ENCODE results near the gene TXNL4B. TPM values are rescaled to one million over a fixed set of nuclear protein-coding genes. Genes with fewer than 3 reads are reported as not detected.

TXNL4B gene
- total and polyA plus RNA-seq, 4 donors, result 5.0 to 11.6 (median 7.5) TPM

DNA sequence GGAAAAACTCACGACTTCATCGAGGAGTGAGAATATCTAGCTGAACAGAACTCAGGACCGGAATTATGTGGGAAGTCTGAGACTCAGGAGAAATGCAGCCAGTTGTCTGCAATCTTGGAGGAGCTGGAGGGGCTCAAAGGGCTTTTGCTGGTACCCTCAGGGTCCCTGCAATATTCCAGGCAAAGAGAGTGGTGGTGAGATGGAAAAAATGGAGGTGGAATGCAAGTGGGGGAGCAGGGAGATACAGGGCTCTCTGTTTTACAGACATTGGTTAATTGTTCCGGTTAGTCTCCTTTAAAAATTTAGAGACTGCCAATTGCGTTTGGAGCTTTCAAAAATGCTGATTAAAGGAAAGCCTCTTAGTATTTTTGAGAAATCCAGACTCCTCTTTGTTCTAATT, 57.3 kb downstream of the TXNL4B start:
- Histone ChIP-seq H3K9me3 (ENCODE audit: control insufficient read depth in 4 of 4, low read length in 3 of 4) (no peaks in the 10 kb centered on the region), H3K4me3 (ENCODE audit: low read depth in 1 of 3, low read length in 3 of 3) (no peak overlapping the region), H3K36me3 (ENCODE audit: control insufficient read depth in 4 of 4, insufficient read depth in 3 of 4, low read depth in 1 of 4, low read length in 3 of 4) (peaks cover 2 to 10% (median 3%) of the 10 kb centered on the region in 4 donors), H3K4me1 (ENCODE audit: control insufficient read depth in 4 of 4, insufficient read depth in 4 of 4, low read length in 3 of 4) (peaks cover 0 to 3% (median 2%) of the 10 kb centered on the region in 4 donors), H3K27ac (ENCODE audit: low read depth in 1 of 2, low read length in 2 of 2) (peak overlapping the region in 1 of 2 donors; percentile 50), H3K9ac (ENCODE audit: low read depth in 1 of 2, low read length in 2 of 2) (no peak overlapping the region), H3K27me3 (ENCODE audit: control insufficient read depth in 4 of 4, insufficient read depth in 4 of 4, low read length in 3 of 4) (no peaks in the 10 kb centered on the region)
- 90% methylated on average over 5 of the region's 5 CpGs for WGBS
- TF ChIP-seq TAF1 (conservative IDR thresholded peaks at IDR 0.05) (no peak), YY1 (IDR thresholded peaks at IDR 0.05) (no peak), FOXA2 (IDR thresholded peaks at IDR 0.05) (no peak), RAD21 (IDR thresholded peaks at IDR 0.05) (no peak), FOXA1 (IDR thresholded peaks at IDR 0.05) (no peak)
- TF ChIP-seq, protein P1, sequence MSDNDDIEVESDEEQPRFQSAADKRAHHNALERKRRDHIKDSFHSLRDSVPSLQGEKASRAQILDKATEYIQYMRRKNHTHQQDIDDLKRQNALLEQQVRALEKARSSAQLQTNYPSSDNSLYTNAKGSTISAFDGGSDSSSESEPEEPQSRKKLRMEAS (IDR thresholded peaks at IDR 0.05), result no peak
- TF ChIP-seq, protein P2, sequence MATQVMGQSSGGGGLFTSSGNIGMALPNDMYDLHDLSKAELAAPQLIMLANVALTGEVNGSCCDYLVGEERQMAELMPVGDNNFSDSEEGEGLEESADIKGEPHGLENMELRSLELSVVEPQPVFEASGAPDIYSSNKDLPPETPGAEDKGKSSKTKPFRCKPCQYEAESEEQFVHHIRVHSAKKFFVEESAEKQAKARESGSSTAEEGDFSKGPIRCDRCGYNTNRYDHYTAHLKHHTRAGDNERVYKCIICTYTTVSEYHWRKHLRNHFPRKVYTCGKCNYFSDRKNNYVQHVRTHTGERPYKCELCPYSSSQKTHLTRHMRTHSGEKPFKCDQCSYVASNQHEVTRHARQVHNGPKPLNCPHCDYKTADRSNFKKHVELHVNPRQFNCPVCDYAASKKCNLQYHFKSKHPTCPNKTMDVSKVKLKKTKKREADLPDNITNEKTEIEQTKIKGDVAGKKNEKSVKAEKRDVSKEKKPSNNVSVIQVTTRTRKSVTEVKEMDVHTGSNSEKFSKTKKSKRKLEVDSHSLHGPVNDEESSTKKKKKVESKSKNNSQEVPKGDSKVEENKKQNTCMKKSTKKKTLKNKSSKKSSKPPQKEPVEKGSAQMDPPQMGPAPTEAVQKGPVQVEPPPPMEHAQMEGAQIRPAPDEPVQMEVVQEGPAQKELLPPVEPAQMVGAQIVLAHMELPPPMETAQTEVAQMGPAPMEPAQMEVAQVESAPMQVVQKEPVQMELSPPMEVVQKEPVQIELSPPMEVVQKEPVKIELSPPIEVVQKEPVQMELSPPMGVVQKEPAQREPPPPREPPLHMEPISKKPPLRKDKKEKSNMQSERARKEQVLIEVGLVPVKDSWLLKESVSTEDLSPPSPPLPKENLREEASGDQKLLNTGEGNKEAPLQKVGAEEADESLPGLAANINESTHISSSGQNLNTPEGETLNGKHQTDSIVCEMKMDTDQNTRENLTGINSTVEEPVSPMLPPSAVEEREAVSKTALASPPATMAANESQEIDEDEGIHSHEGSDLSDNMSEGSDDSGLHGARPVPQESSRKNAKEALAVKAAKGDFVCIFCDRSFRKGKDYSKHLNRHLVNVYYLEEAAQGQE (IDR thresholded peaks at IDR 0.05), result no peak
- no peak for DNase-seq (ENCODE audit: low spot score)

Other genes with a start within 250 kb of the TXNL4B start
- gene ATXN1L, start 247.6 kb downstream of the TXNL4B start, total RNA-seq, result 10 to 100 TPM; 10.7 to 15.0 TPM
- gene ATXN1L, start 247.6 kb downstream of the TXNL4B start, polyA plus RNA-seq, result 1 to 10 TPM; 5.7 to 6.3 TPM
- gene ZNF821, start 209.4 kb downstream of the TXNL4B start, total RNA-seq, result 1 to 10 TPM; 1.9 to 2.1 TPM
- 1 to 10 TPM; 1.0 to 3.0 TPM for gene ZNF821, start 209.4 kb downstream of the TXNL4B start, polyA plus RNA-seq
- 10 to 100 TPM; 65.4 to 95.3 TPM for gene IST1, start 198.1 kb downstream of the TXNL4B start, total RNA-seq
- gene IST1, start 198.1 kb downstream of the TXNL4B start, polyA plus RNA-seq, result 10 to 100 TPM; 33.8 to 41.7 TPM
- 1 to 10 TPM; 1.2 to 3.3 TPM for gene PKD1L3, start 93.2 kb downstream of the TXNL4B start, total RNA-seq
- gene PKD1L3, start 93.2 kb downstream of the TXNL4B start, polyA plus RNA-seq, result under 1 TPM; 0.15 to 0.57 TPM
- 100 to 1,000 TPM in 1 of 2 donors, 10 to 100 TPM in 1; 14.4 to 150 TPM for gene DHODH, start 84.9 kb downstream of the TXNL4B start, total RNA-seq
- gene DHODH, start 84.9 kb downstream of the TXNL4B start, polyA plus RNA-seq, result 10 to 100 TPM; 62.7 to 96.1 TPM
- over 10,000 TPM; 13,922 to 117,679 TPM for gene HP, start 39.1 kb downstream of the TXNL4B start, total RNA-seq
- over 10,000 TPM; 42,039 to 64,932 TPM for gene HP, start 39.1 kb downstream of the TXNL4B start, polyA plus RNA-seq
- gene HPR, start 30.4 kb downstream of the TXNL4B start, total RNA-seq, result 100 to 1,000 TPM in 1 of 2 donors, 10 to 100 TPM in 1; 94.5 to 129 TPM
- gene HPR, start 30.4 kb downstream of the TXNL4B start, polyA plus RNA-seq, result 1,000 to 10,000 TPM in 1 of 2 donors, 100 to 1,000 TPM in 1; 201 to 1,958 TPM
- gene DHX38, start 227 bp upstream of the TXNL4B start, total RNA-seq, result 10 to 100 TPM; 27.5 to 40.9 TPM
- gene DHX38, start 227 bp upstream of the TXNL4B start, polyA plus RNA-seq, result 10 to 100 TPM; 13.9 to 17.9 TPM
- 1 to 10 TPM in 1 of 2 donors, under 1 TPM in 1; 0.17 to 1.4 TPM for gene PMFBP1, start 78.5 kb upstream of the TXNL4B start, total RNA-seq
- under 1 TPM; 0.06 to 0.42 TPM for gene PMFBP1, start 78.5 kb upstream of the TXNL4B start, polyA plus RNA-seq